Liver (tissue), 9 donors: ENCODE results near the gene KCNK3. TPM values are rescaled to one million over a fixed set of nuclear protein-coding genes. Genes with fewer than 3 reads are reported as not detected.

Experiments
- DNase-seq: peaks from one replicate; pipeline ENCODE4 v3.0.0-alpha.2; 2017; ENCODE audit warnings: low spot score
- H3K27ac ChIP-seq, 2 donors: one replicate each; pipeline ENCODE4 v1.7.0; 2013; ENCODE audit warnings: inconsistent platforms in 2 of 2, low read length in 2 of 2, control low read depth in 1 of 2, low read depth in 1 of 2, mild to moderate bottlenecking in 1 of 2
- H3K27me3 ChIP-seq, 4 donors: one replicate each; pipeline versions ENCODE4 v1.6.1 to v1.7.0; 2013; ENCODE audit warnings: low read length in 3 of 4, inconsistent platforms in 1 of 4, mild to moderate bottlenecking in 1 of 4, moderate library complexity in 1 of 4; ENCODE audit not compliant: control insufficient read depth in 4 of 4, insufficient read depth in 4 of 4
- H3K36me3 ChIP-seq, 4 donors: one replicate each; pipeline versions ENCODE4 v1.6.1 to v1.7.0; 2013; ENCODE audit warnings: low read length in 3 of 4, mild to moderate bottlenecking in 3 of 4, low read depth in 1 of 4, moderate library complexity in 1 of 4; ENCODE audit not compliant: control insufficient read depth in 4 of 4, insufficient read depth in 3 of 4
- H3K4me1 ChIP-seq, 4 donors: one replicate each; pipeline versions ENCODE4 v1.6.1 to v1.7.0; 2013; ENCODE audit warnings: low read length in 3 of 4, mild to moderate bottlenecking in 3 of 4, moderate library complexity in 1 of 4; ENCODE audit not compliant: control insufficient read depth in 4 of 4, insufficient read depth in 4 of 4
- H3K4me3 ChIP-seq, 3 donors: one replicate each; pipeline versions ENCODE4 v1.6.1 to v1.7.0; 2013; ENCODE audit warnings: low read length in 3 of 3, control low read depth in 1 of 3, low read depth in 1 of 3, mild to moderate bottlenecking in 1 of 3
- H3K9ac ChIP-seq, 2 donors: one replicate each; pipeline ENCODE4 v1.7.0; 2013; ENCODE audit warnings: low read length in 2 of 2, mild to moderate bottlenecking in 2 of 2, moderate library complexity in 2 of 2, control low read depth in 1 of 2, low read depth in 1 of 2
- H3K9me3 ChIP-seq, 4 donors: one replicate each; pipeline versions ENCODE4 v1.6.1 to v1.7.0; 2013; ENCODE audit warnings: low read length in 3 of 4; ENCODE audit not compliant: control insufficient read depth in 4 of 4
- ATF3 ChIP-seq: IDR thresholded peaks from 2 replicates; pipeline ENCODE4 v1.6.1; 2016; ENCODE audit warnings: antibody characterized with exemption
- CTCF ChIP-seq: fragments of 150-350 bp; IDR thresholded peaks from 2 replicates; pipeline ENCODE4 v1.5.1; 2017; ENCODE audit warnings: improper control_type of control experiment, low read depth, low read length; ENCODE audit not compliant: missing input control
- EGR1 ChIP-seq, 2 donors: IDR thresholded peaks; 2 replicates each; pipeline ENCODE4 v1.6.1; 2016 to 2018; ENCODE audit warnings: antibody characterized with exemption in 2 of 2, low read depth in 2 of 2
- FOXA1 ChIP-seq: IDR thresholded peaks from 2 replicates; pipeline ENCODE4 v1.6.1; 2016; ENCODE audit warnings: antibody characterized with exemption
- FOXA2 ChIP-seq: IDR thresholded peaks from 2 replicates; pipeline ENCODE4 v1.6.1; 2016; ENCODE audit warnings: antibody characterized with exemption
- GABPA ChIP-seq, 2 donors: IDR thresholded peaks in 1 of 2; conservative IDR thresholded peaks in 1 of 2; 2 replicates each; pipeline ENCODE4 v1.6.1; 2016; ENCODE audit warnings: antibody characterized with exemption in 2 of 2, mild to moderate bottlenecking in 1 of 2, moderate library complexity in 1 of 2
- HNF4A ChIP-seq, 2 donors: conservative IDR thresholded peaks; 2 replicates each; pipeline ENCODE4 v1.6.1; 2016; ENCODE audit warnings: antibody characterized with exemption in 2 of 2, mild to moderate bottlenecking in 2 of 2
- HNF4G ChIP-seq: IDR thresholded peaks from 2 replicates; pipeline ENCODE4 v1.6.1; 2016; ENCODE audit warnings: antibody characterized with exemption
- JUND ChIP-seq, 2 donors: IDR thresholded peaks; 2 replicates each; pipeline ENCODE4 v1.6.1; 2016; ENCODE audit warnings: antibody characterized with exemption in 2 of 2
- MAX ChIP-seq: IDR thresholded peaks from 2 replicates; pipeline ENCODE4 v1.6.1; 2016; ENCODE audit warnings: antibody characterized with exemption
- NR2F2 ChIP-seq: IDR thresholded peaks from 2 replicates; pipeline ENCODE4 v1.6.1; 2016; ENCODE audit warnings: antibody characterized with exemption
- RAD21 ChIP-seq, 2 donors: IDR thresholded peaks; 2 replicates each; pipeline ENCODE4 v1.6.1; 2016; ENCODE audit warnings: antibody characterized with exemption in 2 of 2, mild to moderate bottlenecking in 2 of 2
- REST ChIP-seq: IDR thresholded peaks from 2 replicates; pipeline ENCODE4 v1.6.1; 2016; ENCODE audit warnings: antibody characterized with exemption, mild to moderate bottlenecking
- RXRA ChIP-seq, 2 donors: IDR thresholded peaks; 2 replicates each; pipeline ENCODE4 v1.6.1; 2017 to 2018; ENCODE audit warnings: antibody characterized with exemption in 2 of 2, mild to moderate bottlenecking in 1 of 2
- SP1 ChIP-seq: IDR thresholded peaks from 2 replicates; pipeline ENCODE4 v1.6.1; 2018; ENCODE audit warnings: antibody characterized with exemption, mild to moderate bottlenecking
- TAF1 ChIP-seq: conservative IDR thresholded peaks from 2 replicates; pipeline ENCODE4 v1.6.1; 2016; ENCODE audit warnings: antibody characterized with exemption, mild to moderate bottlenecking
- YY1 ChIP-seq: IDR thresholded peaks from 2 replicates; pipeline ENCODE4 v1.6.1; 2016; ENCODE audit warnings: antibody characterized with exemption, mild to moderate bottlenecking
- ZBTB33 ChIP-seq: IDR thresholded peaks from 2 replicates; pipeline ENCODE4 v1.6.1; 2016; ENCODE audit warnings: antibody characterized with exemption
- WGBS: extraction: QIAGEN DNeasy Blood & Tissue Kit; methylation state at CpG from one replicate; pipeline ENCODE4 v1.1.7; 2013; 5-methylcytosine and 5-hydroxymethylcytosine counted together
- polyA plus RNA-seq, 2 donors: library from polyadenylated mRNA; stranded (reverse) in 1 of 2; unstranded in 1 of 2; fragments of 200-250 nt in 1 of 2; fragments of >200 nt in 1 of 2; fragmentation: Nextera tagmentation in 1 of 2; extraction: Ambion mirVana in 1 of 2; gene quantifications; one replicate each; pipeline versions ENCODE4 v1.2.1 to v1.2.3, GENCODE V29; 2013 to 2015
- total RNA-seq, 2 donors: library from RNA; depleted of rRNA; stranded (reverse); fragments of >200 nt; gene quantifications; one replicate each; pipeline ENCODE4 v1.2.3, GENCODE V29; 2014
- donor health status: healthy.
- donor health status: healthy.
- donor health status: healthy.
- donor health status: healthy.
- donor health status: healthy.

The KCNK3 gene
- total and polyA plus RNA-seq, 4 donors: 0.78 to 6.6 (median 2.6) TPM; not detected in 1

- peak within 1 kb of the TSS; percentile 83 to 96 (median 89) for H3K4me3 ChIP-seq
- no peaks in the 10 kb centered on the region for H3K27me3 ChIP-seq
- TF ChIP-seq GABPA (IDR thresholded peaks at IDR 0.05 in 1 of 2, conservative IDR thresholded peaks at IDR 0.05 in 1 of 2): peak in 1 of 2 donors; percentile 35
- no peak for TF ChIP-seq JUND (IDR thresholded peaks at IDR 0.05)
- peak within 1 kb of the TSS; percentile 45 to 88 for H3K27ac ChIP-seq
- no peaks in the 10 kb centered on the region for H3K36me3 ChIP-seq
- H3K4me1 ChIP-seq: peaks cover 11 to 27% (median 19%) of the 10 kb centered on the region in 4 donors
- peak within 1 kb of the TSS; percentile 36 to 98 for H3K9ac ChIP-seq
- WGBS: under 1% methylated on average over 68 of the region's 68 CpGs
- no peaks in the 10 kb centered on the region for H3K9me3 ChIP-seq
- DNase-seq: peak; percentile 82
These were observed 71.8 kb downstream of the KCNK3 start, which contains the start of gene SLC35F6 for GRCh38 chr2:26764078-26764887. SLC35F6 (plus strand) TSS chr2:26764284; CDS start chr2:26764350, 66 bp downstream.

- peak overlapping the region; percentile 45 to 88 for H3K27ac ChIP-seq
- no peak for DNase-seq
- peaks cover 11 to 32% (median 22%) of the 10 kb centered on the region in 4 donors for H3K4me1 ChIP-seq
- peak overlapping the region; percentile 83 to 96 (median 89) for H3K4me3 ChIP-seq
- peak overlapping the region; percentile 36 to 98 for H3K9ac ChIP-seq
- H3K9me3 ChIP-seq: no peaks in the 10 kb centered on the region
- 41% methylated on average over 3 of the region's 3 CpGs for WGBS
- TF ChIP-seq EGR1 (IDR thresholded peaks at IDR 0.05; ENCODE audit: low read depth in 2 of 2) (no peak), HNF4A (conservative IDR thresholded peaks at IDR 0.05) (no peak), NR2F2 (no peak), SP1 (no peak), CTCF (no peak), YY1 (no peak), REST (no peak), ATF3 (no peak), RXRA (IDR thresholded peaks at IDR 0.05) (no peak), MAX (no peak), ZBTB33 (no peak), FOXA2 (no peak), RAD21 (IDR thresholded peaks at IDR 0.05) (no peak), TAF1 (no peak), GABPA (IDR thresholded peaks at IDR 0.05 in 1 of 2, conservative IDR thresholded peaks at IDR 0.05 in 1 of 2) (no peak), JUND (IDR thresholded peaks at IDR 0.05) (no peak), FOXA1 (no peak), HNF4G (no peak)
- H3K36me3 ChIP-seq: no peaks in the 10 kb centered on the region
- no peaks in the 10 kb centered on the region for H3K27me3 ChIP-seq
These were observed 72.4 kb downstream of the KCNK3 start for GRCh38 chr2:26764906-26765305.
